H1 (cell line): Measurements from ENCODE around the gene PRMT6. TPM values are rescaled to one million over a fixed set of nuclear protein-coding genes. Genes with fewer than 3 reads are reported as not detected.
A peak's percentile ranks its signal among the peaks of the same experiment; 100 is the strongest.

Experiments used
- CTCF ChIA-PET: fragments of 300-600 bp; sonication (Branson Sonifier 250); formaldehyde crosslinking; loops from one replicate; lab custom pipeline; 2021; ENCODE audit not compliant: partially characterized antibody; lab: Charles Lee
- POLR2A ChIA-PET: fragments of 300-600 bp; sonication (Branson Sonifier 250); formaldehyde crosslinking; loops from one replicate; lab custom pipeline; 2021; ENCODE audit warnings: inconsistent platforms; ENCODE audit not compliant: partially characterized antibody; lab: Charles Lee
- DNase-seq, 2 experiments: peaks; one replicate each; pipeline versions ENCODE4 v3.0.0 to v3.0.0-alpha.2; 2010 to 2022; ENCODE audit warnings: low spot score in 2 of 2, low read depth in 1 of 2, mixed read lengths in 1 of 2
- FAIRE-seq: peaks from 2 replicates; lab custom pipeline; 2011; peaks lifted over from hg19 to GRCh38; lab: Jason Lieb, UNC
- H2AFZ ChIP-seq: 2 replicates; pipeline ENCODE4 v1.8.1; 2012; ENCODE audit warnings: low read length, inconsistent platforms
- H2AK5ac ChIP-seq: 2 replicates; pipeline ENCODE4 v1.6.1; 2013; ENCODE audit warnings: low read depth, low read length
- H2BK120ac ChIP-seq: replicated peaks from 2 replicates; pipeline ENCODE3; 2013; ENCODE audit warnings: low read depth, low read length, inconsistent platforms
- H2BK12ac ChIP-seq: 2 replicates; pipeline ENCODE4 v1.6.1; 2013; ENCODE audit warnings: low read depth, low read length
- H2BK15ac ChIP-seq: 2 replicates; pipeline ENCODE4 v1.6.1; 2013; ENCODE audit warnings: low read length
- H2BK20ac ChIP-seq: 2 replicates; pipeline ENCODE4 v1.6.1; 2013; ENCODE audit warnings: low read length
- H2BK5ac ChIP-seq: 2 replicates; pipeline ENCODE4 v1.6.1; 2013; ENCODE audit warnings: low read depth, low read length
- H3K14ac ChIP-seq: 2 replicates; pipeline ENCODE4 v1.6.1; 2013; ENCODE audit warnings: inconsistent platforms; ENCODE audit not compliant: insufficient read length
- H3K18ac ChIP-seq: 2 replicates; pipeline ENCODE4 v1.6.1; 2013; ENCODE audit warnings: low read length; ENCODE audit errors: extremely low read depth
- H3K23ac ChIP-seq: 2 replicates; pipeline ENCODE4 v1.6.1; 2013; ENCODE audit warnings: inconsistent platforms; ENCODE audit not compliant: insufficient read length
- H3K23me2 ChIP-seq: 2 replicates; pipeline ENCODE4 v1.6.1; 2013; ENCODE audit warnings: low read depth, low read length
- H3K27ac ChIP-seq: 2 replicates; pipeline ENCODE4 v1.6.1; 2011; ENCODE audit warnings: low read depth, low read length, inconsistent platforms
- H3K27me3 ChIP-seq, 4 experiments: replicated peaks in 1 of 4; 1 replicate in 1 of 4; 2 replicates in 3 of 4; pipeline versions ENCODE4 v1.6.1 to v1.8.1; 2011 to 2013; ENCODE audit warnings: low read length in 3 of 4, mild to moderate bottlenecking in 3 of 4, inconsistent platforms in 2 of 4, mixed read lengths in 2 of 4, moderate library complexity in 1 of 4; ENCODE audit not compliant: control insufficient read depth in 3 of 4, insufficient read depth in 3 of 4; ENCODE audit errors: extremely low read depth in 1 of 4
- H3K36me3 ChIP-seq, 4 experiments: 2 replicates each; pipeline versions ENCODE4 v1.6.1 to v1.8.1; 2011 to 2013; ENCODE audit warnings: mild to moderate bottlenecking in 4 of 4, low read length in 3 of 4, moderate library complexity in 2 of 4, control low read depth in 1 of 4, inconsistent platforms in 1 of 4; ENCODE audit not compliant: insufficient read depth in 4 of 4, control insufficient read depth in 2 of 4
- H3K4ac ChIP-seq: replicated peaks from 2 replicates; pipeline ENCODE3; 2013; ENCODE audit warnings: low read length, low read depth, mixed read lengths, inconsistent platforms; ENCODE audit not compliant: insufficient read length
- H3K4me1 ChIP-seq, 4 experiments: replicated peaks in 1 of 4; 1 replicate in 1 of 4; 2 replicates in 3 of 4; pipeline versions ENCODE4 v1.6.1 to v1.8.1; 2011 to 2013; ENCODE audit warnings: low read length in 3 of 4, inconsistent platforms in 2 of 4, mixed read lengths in 1 of 4; ENCODE audit not compliant: insufficient read depth in 4 of 4, control insufficient read depth in 3 of 4
- H3K4me2 ChIP-seq, 2 experiments: 2 replicates each; pipeline versions ENCODE4 v1.6.1 to v1.8.1; 2011 to 2013; ENCODE audit warnings: low read depth in 2 of 2, low read length in 2 of 2, control low read depth in 1 of 2, inconsistent platforms in 1 of 2, mild to moderate bottlenecking in 1 of 2; ENCODE audit not compliant: insufficient read depth in 1 of 2
- H3K4me3 ChIP-seq, 4 experiments: fragments of 200-600, 300-600 bp in 1 of 4; sonication (generic), shearing (Covaris generic), sonication (Bioruptor Twin) in 1 of 4; 2 replicates each; pipeline versions ENCODE4 v1.5.1 to v1.8.1; 2011 to 2016; ENCODE audit warnings: low read length in 4 of 4, low read depth in 3 of 4, control low read depth in 2 of 4, inconsistent platforms in 2 of 4, mild to moderate bottlenecking in 2 of 4, mixed read lengths in 1 of 4, moderate library complexity in 1 of 4; ENCODE audit not compliant: insufficient read depth in 2 of 4; ENCODE audit errors: extremely low read depth in 1 of 4
- H3K56ac ChIP-seq: replicated peaks from 2 replicates; pipeline ENCODE3; 2013; ENCODE audit warnings: low read depth, mild to moderate bottlenecking, mixed read lengths, low read length, inconsistent platforms; ENCODE audit not compliant: insufficient read length
- H3K79me1 ChIP-seq: 2 replicates; pipeline ENCODE4 v1.6.1; 2013; ENCODE audit warnings: low read depth, low read length, control low read depth
- H3K79me2 ChIP-seq, 2 experiments: 2 replicates each; pipeline versions ENCODE4 v1.6.1 to v1.8.1; 2012 to 2013; ENCODE audit warnings: low read length in 2 of 2, mild to moderate bottlenecking in 2 of 2, inconsistent platforms in 1 of 2; ENCODE audit not compliant: insufficient read depth in 2 of 2, control insufficient read depth in 1 of 2
- H3K9ac ChIP-seq, 4 experiments: replicated peaks in 1 of 4; 1 replicate in 1 of 4; 2 replicates in 3 of 4; pipeline versions ENCODE4 v1.6.1 to v1.8.1; 2011 to 2013; ENCODE audit warnings: low read depth in 3 of 4, low read length in 3 of 4, control low read depth in 2 of 4, mild to moderate bottlenecking in 2 of 4, moderate library complexity in 2 of 4, inconsistent platforms in 1 of 4; ENCODE audit errors: extremely low read depth in 1 of 4
- H3K9me3 ChIP-seq, 2 experiments: 2 replicates each; pipeline versions ENCODE4 v1.6.1 to v1.8.1; 2012 to 2013; ENCODE audit warnings: mild to moderate bottlenecking in 2 of 2, moderate library complexity in 2 of 2, control low read depth in 1 of 2, inconsistent platforms in 1 of 2, low read depth in 1 of 2, low read length in 1 of 2, mixed read lengths in 1 of 2; ENCODE audit not compliant: insufficient read depth in 2 of 2
- H4K20me1 ChIP-seq, 2 experiments: replicated peaks in 1 of 2; 2 replicates each; pipeline versions ENCODE3 to v1.8.1; 2011 to 2013; ENCODE audit warnings: inconsistent platforms in 2 of 2, low read length in 2 of 2, mild to moderate bottlenecking in 1 of 2; ENCODE audit not compliant: insufficient read depth in 2 of 2, control insufficient read depth in 1 of 2
- H4K5ac ChIP-seq: 2 replicates; pipeline ENCODE4 v1.6.1; 2013; ENCODE audit warnings: low read length, low read depth, mixed read lengths, inconsistent platforms; ENCODE audit not compliant: insufficient read length
- H4K8ac ChIP-seq: 2 replicates; pipeline ENCODE4 v1.8.0; 2013; ENCODE audit warnings: mild to moderate bottlenecking, moderate library complexity, low read length, inconsistent platforms; ENCODE audit not compliant: insufficient read depth; ENCODE audit errors: extremely low read depth
- H4K91ac ChIP-seq: replicated peaks from 2 replicates; pipeline ENCODE3; 2013; ENCODE audit warnings: low read length, mixed read lengths, inconsistent platforms; ENCODE audit not compliant: insufficient read length
- BRCA1 ChIP-seq: IDR thresholded peaks from 2 replicates; pipeline ENCODE4 v1.6.1; 2012; ENCODE audit warnings: low read depth, low read length, improper control_type of control experiment
- CTCF ChIP-seq, 3 experiments: IDR thresholded peaks; 1 replicate in 2 of 3; 2 replicates in 1 of 3; pipeline versions ENCODE4 v1.5.1 to v1.6.1; 2011; ENCODE audit warnings: low read length in 3 of 3, mild to moderate bottlenecking in 3 of 3, inconsistent platforms in 2 of 3, low read depth in 1 of 3, moderate library complexity in 1 of 3; ENCODE audit not compliant: insufficient read depth in 1 of 3; ENCODE audit errors: control extremely low read depth in 1 of 3
- EGR1 ChIP-seq: IDR thresholded peaks from 2 replicates; pipeline ENCODE4 v1.6.1; 2011; ENCODE audit warnings: low read depth, low read length, borderline replicate concordance
- GTF2F1 ChIP-seq: IDR thresholded peaks from 2 replicates; pipeline ENCODE4 v1.6.1; 2012; ENCODE audit warnings: low read depth, low read length, improper control_type of control experiment, borderline replicate concordance
- JUND ChIP-seq: IDR thresholded peaks from 2 replicates; pipeline ENCODE4 v1.6.1; 2011; ENCODE audit warnings: mild to moderate bottlenecking, improper control_type of control experiment, low read length
- KDM5A ChIP-seq: fragments of 200-600 bp; IDR thresholded peaks from 2 replicates; pipeline ENCODE4 v1.7.1; 2012; ENCODE audit warnings: mild to moderate bottlenecking, low read length, inconsistent platforms, mixed read lengths
- PHF8 ChIP-seq: fragments of 200-600 bp; sonication (generic); conservative IDR thresholded peaks from 2 replicates; pipeline ENCODE4 v1.7.1; 2012; ENCODE audit warnings: low read depth, mild to moderate bottlenecking, inconsistent platforms, low read length, moderate library complexity
- POLR2AphosphoS5 ChIP-seq: IDR thresholded peaks from 2 replicates; pipeline ENCODE4 v1.6.1; 2011; ENCODE audit warnings: low read depth, low read length
- SUZ12 ChIP-seq: fragments of 200-600 bp; sonication (generic); IDR thresholded peaks from 2 replicates; pipeline ENCODE4 v1.6.1; 2012; ENCODE audit warnings: mild to moderate bottlenecking, inconsistent platforms, low read length, moderate library complexity, mixed read lengths
- TCF12 ChIP-seq: IDR thresholded peaks from 2 replicates; pipeline ENCODE4 v1.6.1; 2011; ENCODE audit warnings: low read depth, mild to moderate bottlenecking, low read length
- WGBS, 2 experiments: shearing (Covaris generic) in 1 of 2; methylation state at CpG; one replicate each; pipeline versions ENCODE4 v1.1.6 to v1.1.7; 2013 to 2015; ENCODE audit warnings: low lambda C conversion rate in 2 of 2, mixed read lengths in 2 of 2, inconsistent platforms in 1 of 2, low coverage in 1 of 2, missing lambda C conversion rate in 1 of 2; ENCODE audit not compliant: insufficient replicate concordance in 2 of 2, insufficient coverage in 1 of 2, insufficient read length in 1 of 2; ENCODE audit errors: extremely low coverage in 1 of 2, missing lambda C conversion rate in 1 of 2; 5-methylcytosine and 5-hydroxymethylcytosine counted together
- polyA plus RNA-seq, 7 experiments: library from polyadenylated mRNA; depleted of rRNA in 3 of 7; stranded (reverse) in 5 of 7; unstranded in 2 of 7; fragments of >200 nt in 5 of 7; fragments of 200-250 nt in 2 of 7; gene quantifications; 1 replicate in 5 of 7; 2 replicates in 1 of 7; 4 replicates in 1 of 7; pipeline versions ENCODE4 v1.2.1 to v1.2.3, GENCODE V29; 2011 to 2013; ENCODE audit warnings: missing spikeins in 2 of 7, mixed read lengths in 2 of 7
- total RNA-seq: library from RNA; stranded (reverse); fragmentation: NEBNext Ultra II Directional; extraction: Animal tissue kit (Norgen Biotek cat#: 25700); gene quantifications from 2 replicates; pipeline ENCODE4 v1.2.1, GENCODE V29; 2021

The PRMT6 gene
- total and polyA plus RNA-seq, 2 of the 8 experiments (the other 6 are each of a cell fraction or from before 2014, with no cell fraction given): 23.6 to 38.2 TPM

DNA sequence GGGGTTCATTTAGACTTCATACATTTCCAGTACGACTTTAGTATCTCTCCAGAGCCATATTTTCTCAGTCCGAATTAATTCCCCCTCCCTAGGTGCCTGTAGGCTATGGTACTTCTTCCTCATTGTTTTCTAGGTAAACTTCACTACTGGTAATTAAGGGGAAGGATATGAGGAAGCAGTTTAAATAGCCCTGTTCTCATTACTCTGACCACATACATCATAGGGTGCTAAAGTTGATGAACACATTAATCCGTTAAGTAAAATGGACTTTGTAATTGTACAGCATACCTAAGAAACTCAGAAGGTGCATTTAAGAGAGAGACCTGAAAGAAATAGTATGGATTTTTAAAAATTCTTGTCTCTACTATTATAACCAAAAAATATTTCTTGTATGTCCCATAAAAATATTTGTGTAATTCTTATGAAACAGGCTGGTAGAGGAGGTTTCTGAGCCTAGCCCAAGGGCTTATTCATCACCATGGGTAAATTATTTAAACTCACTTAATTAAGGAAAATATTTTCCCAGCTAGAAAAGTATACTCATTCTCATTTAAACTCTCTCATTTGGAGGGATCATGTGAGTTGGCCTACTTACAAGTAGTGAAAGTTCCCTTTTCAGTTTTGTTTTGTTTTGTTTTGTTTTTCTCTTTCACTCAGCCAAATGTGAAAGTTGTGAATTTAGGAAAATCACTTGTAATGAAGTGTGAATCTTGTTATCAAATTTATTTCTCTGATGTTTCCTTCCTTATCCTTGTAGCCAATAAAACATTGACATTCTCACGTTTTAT lies 2.0 kb downstream of the PRMT6 start:
- peak overlapping the region; percentile 85 to 98 (median 96); a peak in 6 of 8 replicates for H3K4me3 ChIP-seq
- no peak overlapping the region for H2AK5ac ChIP-seq
- no peak overlapping the region for H3K18ac ChIP-seq
- H2AFZ ChIP-seq: no peak overlapping the region
- H3K27ac ChIP-seq: no peak overlapping the region
- no peak for DNase-seq
- no peaks in the 10 kb centered on the region for H3K9me3 ChIP-seq
- no peak overlapping the region for H3K14ac ChIP-seq
- peaks cover 0 to 10% (median 2%) of the 10 kb centered on the region in 4 experiments; a peak in 1 of 8 replicates for H3K36me3 ChIP-seq
- H2BK12ac ChIP-seq: no peak overlapping the region
- POLR2A ChIA-PET: interaction anchor here (2.3 kb wide), 1 partner anchor 81 kb away, joined by 11 read pairs; the partner anchor contains the start of gene NTNG1
- FAIRE-seq: no peak
- no peak overlapping the region for H3K23ac ChIP-seq
- H3K4me2 ChIP-seq: peak overlapping the region; percentile 86 to 93
- no peak overlapping the region for H3K56ac ChIP-seq
- CTCF ChIA-PET: interaction anchor here (0.8 kb wide), 1 partner anchor 9 kb away, joined by 3 read pairs; no protein-coding TSS in a partner anchor
- no peak overlapping the region for H4K8ac ChIP-seq
- no peak overlapping the region for H2BK20ac ChIP-seq
- H3K79me2 ChIP-seq: peaks cover 0 to 27% of the 10 kb centered on the region in 2 experiments; a peak in 3 of 4 replicates
- H2BK5ac ChIP-seq: no peak overlapping the region
- H3K23me2 ChIP-seq: peaks cover 6% of the 10 kb centered on the region
- H3K4me1 ChIP-seq: peaks cover 0 to 8% (median 0%) of the 10 kb centered on the region in 4 experiments; a peak in 2 of 7 replicates
- no peaks in the 10 kb centered on the region for H3K79me1 ChIP-seq
- no peaks in the 10 kb centered on the region for H3K27me3 ChIP-seq
- no peak overlapping the region for H4K91ac ChIP-seq
- no peak overlapping the region for H3K4ac ChIP-seq
- 71% methylated on average over 4 of the region's 4 CpGs; no CpG with 5 or more reads in 1 of the 2 experiments for WGBS, 2 experiments
- H2BK120ac ChIP-seq: no peak overlapping the region
- H4K5ac ChIP-seq: no peak overlapping the region
- peak overlapping the region in 1 of 4 experiments; percentile 94; a peak in 2 of 7 replicates for H3K9ac ChIP-seq
- H2BK15ac ChIP-seq: no peak overlapping the region
- no peaks in the 10 kb centered on the region for H4K20me1 ChIP-seq
- TF ChIP-seq TCF12 (no peak), SUZ12 (no peak), POLR2AphosphoS5 (no peak), KDM5A (no peak), PHF8 (no peak), CTCF (IDR thresholded peaks at IDR 0.05; ENCODE audit: control extremely low read depth in 1 of 3, insufficient read depth in 1 of 3, low read depth in 1 of 3, low read length in 3 of 3) (no peak), GTF2F1 (no peak), EGR1 (no peak), JUND (no peak), BRCA1 (no peak)
